ENCODE measurements around the gene RPRD1B.
A peak's percentile ranks its signal among the peaks of the same experiment; 100 is the strongest.
"Not testable (repeated sequence)": the region's sequence is repeated elsewhere in the genome, so short reads cannot be mapped to it uniquely, and the experiment has no call there.

The RPRD1B gene

DNA sequence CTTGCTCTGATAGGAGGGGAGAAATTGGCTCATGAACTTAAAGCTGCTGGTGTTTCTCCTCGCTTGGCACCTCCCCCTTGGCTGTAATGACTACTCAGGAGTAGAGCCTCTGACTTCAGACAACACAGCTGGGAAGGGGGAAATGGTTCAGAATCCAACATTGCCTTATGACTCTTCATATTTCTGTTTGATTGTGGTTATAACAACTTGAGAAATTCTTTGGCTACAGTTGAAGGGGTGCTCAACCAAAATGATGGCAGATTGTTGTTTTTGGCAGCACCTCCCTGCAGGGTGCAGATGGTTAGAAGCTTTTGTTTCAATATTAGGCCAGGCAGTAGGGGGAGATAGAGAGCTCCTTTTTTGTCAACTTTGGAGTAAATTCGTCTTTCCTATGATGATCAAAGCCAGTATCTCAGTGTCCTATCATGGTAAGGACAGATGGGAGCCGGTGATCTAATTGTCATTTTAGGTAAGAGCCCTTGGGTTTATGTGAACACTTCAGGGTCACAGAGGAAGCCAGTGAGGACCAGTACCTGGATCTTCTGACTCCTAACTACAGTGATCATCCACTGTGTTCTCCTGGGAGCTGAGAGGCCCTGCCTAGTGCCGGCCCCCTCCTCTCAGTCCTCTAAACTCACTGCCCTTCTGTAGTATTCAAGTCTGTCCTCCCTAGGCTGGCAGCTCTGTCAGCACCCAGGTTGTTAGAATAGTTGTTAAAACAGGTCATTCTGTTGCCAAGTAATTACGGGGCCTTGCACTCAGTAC, 39.9 kb downstream of the RPRD1B start:
- DNase-seq (ENCODE audit: low read depth) = peak; percentile 94

GRCh38 chr20:38075161-38075998, 41.8 kb downstream of the RPRD1B start:
- no peak for DNase-seq (ENCODE audit: low read depth)

GRCh38 chr20:38076548-38076947, 43.0 kb downstream of the RPRD1B start:
- DNase-seq (ENCODE audit: low read depth) = no peak

- no peak for DNase-seq (ENCODE audit: low read depth)
Measured at GRCh38 chr20:38078084-38078483, 44.5 kb downstream of the RPRD1B start.

GRCh38 chr20:38079353-38079752, 45.8 kb downstream of the RPRD1B start:
- DNase-seq (ENCODE audit: low read depth) = no peak

- DNase-seq (ENCODE audit: low read depth) = no peak
Measured at GRCh38 chr20:38081575-38081974, 48.0 kb downstream of the RPRD1B start.

DNA sequence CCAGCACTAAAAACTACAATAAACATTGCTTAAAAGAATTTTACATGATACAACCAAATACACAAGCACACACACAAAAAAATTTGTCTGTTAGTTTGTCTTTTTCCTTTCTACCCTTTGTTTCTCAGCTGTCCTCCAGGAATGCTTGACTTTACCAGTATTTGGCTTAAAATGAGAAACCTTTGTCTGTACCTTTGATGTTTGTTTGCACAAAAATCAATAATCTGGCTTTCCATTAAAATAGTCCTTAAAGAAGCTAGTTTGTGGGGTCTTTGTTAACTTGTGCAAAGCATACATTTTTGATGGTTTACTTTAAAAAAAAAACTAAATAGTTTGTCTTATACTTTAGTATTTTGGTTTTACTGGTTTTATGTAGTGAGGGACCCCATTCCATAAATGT, 49.3 kb downstream of the RPRD1B start:
- DNase-seq (ENCODE audit: low read depth) = no peak

- DNase-seq (ENCODE audit: low read depth) = no peak
Measured at GRCh38 chr20:38083338-38084048, 49.9 kb downstream of the RPRD1B start.

- DNase-seq (ENCODE audit: low read depth) = no peak
Measured at GRCh38 chr20:38084425-38084951, 50.9 kb downstream of the RPRD1B start.

DNA sequence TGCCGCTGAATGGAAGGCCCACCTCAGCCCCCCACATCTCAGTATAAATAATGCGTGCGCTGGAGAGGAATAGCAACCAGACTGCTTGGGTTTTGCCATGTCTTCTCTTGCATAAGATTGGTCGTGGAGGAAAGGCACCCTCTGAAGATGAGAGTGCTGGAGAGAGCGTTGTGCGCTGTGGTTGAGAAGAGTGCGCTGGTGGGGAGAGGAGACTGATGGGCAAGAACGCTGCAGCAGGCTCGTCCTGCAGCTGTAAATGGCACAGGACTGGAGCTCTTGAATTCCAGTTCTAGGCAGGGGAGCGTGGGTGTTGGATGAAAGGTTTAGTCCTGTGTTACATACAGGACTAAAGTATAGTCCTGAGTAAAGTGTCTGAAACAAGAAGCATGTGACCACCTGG, 51.5 kb downstream of the RPRD1B start:
- DNase-seq (ENCODE audit: low read depth) = no peak

- DNase-seq (ENCODE audit: low read depth) = no peak
Measured at GRCh38 chr20:38089500-38089899, 56.0 kb downstream of the RPRD1B start.

DNA sequence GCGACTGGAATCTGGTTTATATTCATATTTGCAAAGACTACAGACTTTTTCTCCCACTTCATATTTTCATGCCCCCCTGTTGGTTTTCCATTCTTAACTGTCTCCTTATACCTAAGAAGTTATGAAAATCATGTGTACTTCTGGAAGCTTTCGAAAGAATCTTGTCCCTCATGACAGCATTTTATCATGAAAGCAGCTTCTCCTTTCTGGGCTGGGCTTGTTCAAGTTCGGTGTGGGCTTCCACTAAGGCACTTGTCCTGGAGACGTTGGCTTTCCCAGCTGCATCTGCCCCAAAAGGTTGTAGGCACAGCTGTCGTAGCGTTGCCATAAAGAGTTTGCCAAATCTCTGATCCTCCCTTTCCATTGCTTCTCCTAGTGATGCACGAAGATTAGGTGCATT, 56.5 kb downstream of the RPRD1B start:
- no peak for DNase-seq (ENCODE audit: low read depth)

DNA sequence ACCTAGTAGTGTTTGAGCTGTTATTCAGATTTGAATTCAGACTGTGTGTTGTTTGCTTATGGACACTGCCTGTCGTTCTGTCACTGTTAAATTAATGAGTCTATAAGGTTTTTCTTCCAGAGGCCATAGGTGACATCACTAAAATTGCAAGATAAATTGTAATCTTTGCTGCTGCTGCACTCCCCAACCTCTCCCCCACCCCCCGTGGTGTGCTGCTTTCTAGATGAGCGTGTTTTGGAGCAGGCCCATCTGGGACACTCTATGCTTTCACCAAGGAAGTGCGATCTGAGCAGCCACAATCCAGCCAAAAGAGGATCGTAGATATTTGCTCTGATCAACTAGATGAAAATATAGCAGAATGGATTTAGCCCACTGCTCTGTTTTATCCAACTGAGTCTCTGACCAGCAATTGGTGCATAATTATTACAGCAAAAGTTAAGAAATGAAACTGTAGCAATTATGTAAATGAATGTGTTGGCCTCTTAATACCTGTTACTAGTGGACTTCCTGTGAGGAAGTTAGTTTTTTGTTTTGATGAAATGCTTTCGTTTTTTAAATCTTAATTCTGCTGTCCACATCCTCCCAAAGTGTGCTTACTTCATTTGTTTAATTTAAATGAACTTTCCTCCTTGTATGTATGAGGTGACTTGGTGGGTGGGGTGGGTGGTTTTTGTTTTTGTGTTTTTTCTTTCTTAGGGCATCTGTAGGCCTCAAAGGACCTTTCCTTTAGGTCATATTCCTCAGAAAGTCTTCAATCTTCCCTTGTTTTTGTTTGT, 58.1 kb downstream of the RPRD1B start:
- no peak for DNase-seq (ENCODE audit: low read depth)

- no peak for DNase-seq (ENCODE audit: low read depth)
Measured at GRCh38 chr20:38092260-38092857, 58.8 kb downstream of the RPRD1B start.

GRCh38 chr20:38092915-38093314, 59.4 kb downstream of the RPRD1B start:
- no peak for DNase-seq (ENCODE audit: low read depth)

GRCh38 chr20:38093641-38094077, 60.1 kb downstream of the RPRD1B start:
- no peak for DNase-seq (ENCODE audit: low read depth)

DNA sequence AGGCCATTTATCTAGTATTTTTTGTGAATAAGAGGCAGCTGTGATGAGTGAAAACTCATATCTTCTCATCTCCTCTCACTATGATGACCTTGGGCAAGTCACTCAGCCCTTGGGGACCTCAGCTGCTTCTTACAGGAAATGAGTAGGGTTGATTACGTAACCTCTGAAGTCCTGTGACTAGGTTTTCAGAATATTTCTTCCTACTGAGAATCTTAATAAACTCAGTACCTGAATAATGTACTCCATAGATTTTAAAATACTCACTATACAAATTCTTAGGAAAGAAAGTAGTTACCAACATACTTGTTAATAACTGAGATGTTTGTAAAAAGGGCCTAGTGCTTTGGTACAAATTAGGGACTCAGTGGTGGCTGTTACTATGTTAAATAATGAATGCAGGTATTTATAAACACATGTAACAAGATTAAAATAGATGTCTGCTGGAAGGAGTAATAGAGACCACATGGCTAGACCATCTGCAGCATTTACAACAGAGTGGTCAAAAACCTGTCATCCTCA, 60.9 kb downstream of the RPRD1B start:
- DNase-seq (ENCODE audit: low read depth) = peak; percentile 84

GRCh38 chr20:38095017-38095686, 61.6 kb downstream of the RPRD1B start:
- DNase-seq (ENCODE audit: low read depth) = no peak

- no peak for DNase-seq (ENCODE audit: low read depth)
Measured at GRCh38 chr20:38098952-38099351, 65.4 kb downstream of the RPRD1B start.

GRCh38 chr20:38102206-38102605, 68.7 kb downstream of the RPRD1B start:
- DNase-seq (ENCODE audit: low read depth) = not testable (repeated sequence)

All from HS-5 (cell line).